ENCODE data around the gene C1QTNF9.
"Not testable (repeated sequence)": the region's sequence is repeated elsewhere in the genome, so short reads cannot be mapped to it uniquely, and the experiment has no call there.

The C1QTNF9 gene

DNA sequence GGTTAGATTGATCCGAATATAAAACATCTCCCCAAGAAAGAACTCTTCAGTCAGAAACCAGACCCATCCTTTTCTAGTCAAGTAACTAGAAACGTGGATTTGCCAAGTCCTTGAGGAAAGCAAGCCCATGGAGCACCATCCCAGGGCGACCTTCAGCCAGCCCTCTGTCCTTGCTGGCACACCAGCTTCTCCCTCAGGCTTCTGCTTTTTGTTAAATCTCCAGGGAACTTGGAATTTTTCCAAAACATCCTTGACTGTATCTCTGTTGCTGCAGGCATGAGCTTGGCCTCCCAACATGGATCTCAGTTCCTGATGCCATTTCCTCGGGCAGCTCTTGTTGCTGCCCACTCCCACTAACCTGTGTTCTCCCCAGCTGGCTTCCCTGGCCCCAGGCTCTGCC lies 27.1 kb upstream of the C1QTNF9 start:
- DNase-seq (ENCODE audit: low spot score): no peak

DNA sequence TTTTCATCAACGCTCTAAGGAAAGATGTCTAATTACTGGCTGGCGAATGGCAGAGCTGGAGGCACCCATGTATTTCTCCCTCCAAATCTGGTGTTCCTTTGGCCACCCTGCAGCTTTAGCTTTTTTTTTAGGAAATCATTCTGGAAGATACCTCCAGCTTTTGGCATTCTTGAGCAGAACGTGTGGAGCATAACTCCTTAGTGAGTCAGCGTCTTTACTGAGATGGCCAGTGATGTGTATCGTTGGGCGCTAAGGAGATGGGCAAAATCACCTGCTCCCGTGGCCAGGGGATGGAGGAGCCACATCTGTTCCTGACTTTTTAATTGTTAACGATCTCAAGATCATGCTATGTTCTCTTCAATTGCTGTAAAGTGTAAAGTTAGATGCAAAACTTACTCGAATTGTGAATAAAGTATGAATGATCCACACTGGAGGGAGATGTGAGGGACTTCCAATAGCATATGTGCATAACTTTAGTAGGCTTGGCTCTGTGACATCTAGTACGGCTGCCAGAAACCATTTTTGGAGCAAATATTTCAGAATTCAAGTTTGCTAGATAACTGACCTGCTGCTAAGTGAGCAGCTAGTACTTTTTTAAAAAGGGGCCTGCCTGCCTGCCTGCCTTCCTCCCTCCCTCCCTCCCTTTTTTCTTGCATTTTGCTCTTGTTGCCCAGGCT lies 24.4 kb upstream of the C1QTNF9 start:
- DNase-seq (ENCODE audit: low spot score): no peak

DNA sequence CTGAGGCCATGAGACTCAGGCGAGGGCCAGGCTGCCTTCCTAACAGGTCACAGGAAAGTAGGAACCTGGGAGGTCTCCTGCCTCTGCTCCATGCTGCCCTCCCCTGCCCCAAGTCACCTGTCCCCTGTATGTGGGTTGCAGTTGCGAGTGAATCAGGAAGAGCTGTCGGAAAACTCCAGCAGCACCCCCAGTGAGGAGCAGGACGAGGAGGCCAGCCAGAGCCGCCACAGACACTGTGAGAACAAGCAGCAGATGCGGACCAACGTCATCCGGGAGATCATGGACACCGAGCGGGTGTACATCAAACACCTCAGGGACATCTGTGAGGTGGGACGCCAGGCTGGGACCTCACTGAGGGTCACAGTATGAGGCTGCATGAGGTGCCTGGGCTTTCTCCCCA lies 22.8 kb upstream of the C1QTNF9 start:
- DNase-seq (ENCODE audit: low spot score): no peak

GRCh38 chr13:24287748-24288287 lies 21.6 kb upstream of the C1QTNF9 start:
- DNase-seq (ENCODE audit: low spot score): no peak

DNA sequence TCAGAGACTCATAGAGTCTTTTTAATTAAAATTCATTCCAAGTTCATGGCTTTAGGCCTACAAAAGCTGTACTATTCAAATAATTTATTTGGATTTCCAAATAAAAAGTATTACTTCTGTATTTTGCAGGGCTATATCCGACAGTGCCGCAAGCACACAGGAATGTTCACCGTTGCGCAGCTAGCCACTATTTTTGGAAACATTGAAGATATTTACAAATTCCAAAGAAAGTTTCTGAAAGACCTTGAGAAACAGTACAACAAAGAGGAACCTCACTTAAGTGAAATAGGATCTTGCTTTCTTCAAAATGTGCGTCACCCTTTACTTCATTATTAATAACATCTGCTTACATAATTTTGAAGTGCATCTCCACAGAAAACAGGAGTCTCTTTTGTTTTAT lies 20.5 kb upstream of the C1QTNF9 start:
- no peak for DNase-seq (ENCODE audit: low spot score)

- DNase-seq (ENCODE audit: low spot score): no peak
Measured at GRCh38 chr13:24290280-24290932, 19.0 kb upstream of the C1QTNF9 start.

- DNase-seq (ENCODE audit: low spot score): no peak
Measured at GRCh38 chr13:24292481-24292880, 16.9 kb upstream of the C1QTNF9 start.

GRCh38 chr13:24293746-24294145 lies 15.6 kb upstream of the C1QTNF9 start:
- DNase-seq (ENCODE audit: low spot score): no peak

GRCh38 chr13:24299488-24300114 lies 9.8 kb upstream of the C1QTNF9 start:
- DNase-seq (ENCODE audit: low spot score): no peak

DNA sequence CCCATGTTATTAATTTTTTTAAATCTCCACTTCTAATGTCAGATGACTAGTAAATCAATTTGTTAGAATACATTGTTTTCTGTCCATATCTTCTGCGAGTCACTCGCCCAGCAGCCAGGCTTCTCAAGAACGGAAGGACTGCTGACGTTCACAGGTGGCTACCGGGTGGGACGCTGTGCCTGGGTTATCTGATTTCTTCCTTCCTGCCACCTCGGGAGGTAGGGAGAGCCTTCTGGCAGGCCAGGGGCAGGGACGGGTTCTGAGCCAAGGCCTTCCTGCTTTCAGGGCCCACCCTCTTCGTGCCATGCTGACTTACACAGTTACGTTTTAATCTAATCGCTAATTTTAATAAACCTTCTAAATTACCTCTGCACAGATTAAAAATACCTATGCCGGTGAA lies 7.9 kb upstream of the C1QTNF9 start:
- no peak for DNase-seq (ENCODE audit: low spot score)

DNA sequence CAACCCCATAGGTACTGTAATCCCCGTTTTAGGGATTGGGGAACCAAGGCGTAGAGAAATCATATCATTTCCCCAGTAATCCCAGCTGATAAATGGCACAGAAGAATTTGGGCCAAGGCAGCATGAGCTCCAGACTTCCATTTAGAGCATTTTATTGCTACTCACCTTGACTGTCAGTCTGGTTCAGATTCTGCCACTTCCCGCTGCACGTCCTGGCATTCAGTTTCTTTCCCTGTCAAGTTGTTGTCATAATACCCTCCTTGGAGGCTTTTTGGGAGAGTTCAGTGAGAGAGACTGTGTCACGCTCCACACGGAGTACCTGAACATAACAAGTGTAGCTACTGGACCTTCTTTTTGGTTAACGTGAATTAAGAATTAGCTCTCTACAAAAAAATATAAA lies 7.5 kb upstream of the C1QTNF9 start:
- no peak for DNase-seq (ENCODE audit: low spot score)

DNA sequence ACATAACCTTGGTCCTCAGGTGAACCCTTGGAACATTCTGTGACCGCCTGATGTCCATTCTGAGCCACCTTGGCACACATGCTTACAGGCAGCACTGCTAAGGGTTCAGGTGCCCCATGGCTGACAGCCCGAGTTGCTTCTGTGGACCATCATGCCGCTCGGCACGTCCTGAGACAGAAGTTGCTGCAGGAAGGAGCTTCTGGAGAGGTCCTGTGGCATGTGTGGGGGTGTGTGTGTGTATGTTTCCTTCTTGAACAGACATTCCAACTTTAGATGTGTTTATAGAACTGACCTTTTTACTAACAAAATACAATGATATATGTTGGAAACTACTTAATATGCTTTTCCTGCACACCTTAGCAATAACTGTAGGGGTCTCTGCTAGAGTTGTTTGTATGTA lies 4.8 kb upstream of the C1QTNF9 start:
- no peak for DNase-seq (ENCODE audit: low spot score)

- DNase-seq (ENCODE audit: low spot score): no peak
Measured at GRCh38 chr13:24306632-24307031, 2.7 kb upstream of the C1QTNF9 start.

DNA sequence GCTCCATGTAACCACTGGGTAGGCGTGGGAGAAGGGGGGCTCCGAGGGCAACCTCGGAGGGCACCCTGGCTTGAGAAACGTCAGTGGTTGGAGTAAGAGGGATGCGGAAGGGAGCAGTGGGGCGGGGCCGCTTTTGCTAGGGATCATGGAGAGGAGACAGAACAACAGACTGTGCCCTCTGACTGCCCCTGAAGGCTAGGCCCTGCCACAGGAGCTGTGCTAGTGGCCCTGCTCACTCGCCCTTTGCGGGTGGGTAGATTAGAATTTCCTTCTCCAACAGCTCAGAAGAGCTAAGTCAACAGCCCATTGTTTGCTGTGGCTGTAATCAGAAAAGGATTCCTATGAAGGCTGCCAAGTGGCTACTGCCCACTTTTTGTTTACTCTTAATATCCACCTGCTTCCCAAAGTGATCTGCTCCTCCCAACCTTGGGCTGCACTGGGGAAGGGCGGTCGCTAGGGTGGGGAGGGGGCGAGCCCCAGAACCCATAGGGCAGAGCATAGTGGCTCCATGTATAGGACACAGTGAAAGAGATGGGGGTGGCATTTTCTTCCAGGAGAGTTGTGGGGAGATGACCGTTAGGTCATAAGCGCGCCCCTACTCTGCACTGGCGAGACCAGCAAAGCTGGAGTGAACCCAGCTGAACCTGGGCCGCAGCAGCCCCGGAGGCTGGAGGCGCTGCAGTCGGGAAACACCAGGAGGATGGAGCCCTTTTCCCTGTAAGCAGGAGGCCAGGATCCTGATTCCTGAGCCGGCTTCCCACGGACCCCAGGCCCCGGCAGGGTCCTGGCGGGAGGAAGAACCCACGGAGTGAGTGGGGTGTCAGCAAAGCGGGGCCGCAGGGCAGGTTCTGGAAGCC lies 1.9 kb upstream of the C1QTNF9 start:
- no peak for DNase-seq (ENCODE audit: low spot score)

GRCh38 chr13:24308068-24308445 lies 1.3 kb upstream of the C1QTNF9 start:
- no peak for DNase-seq (ENCODE audit: low spot score)

GRCh38 chr13:24308488-24309020 lies 826 bp upstream of the C1QTNF9 start:
- DNase-seq (ENCODE audit: low spot score): no peak

GRCh38 chr13:24313439-24313838 lies 4.1 kb downstream of the C1QTNF9 start:
- DNase-seq (ENCODE audit: low spot score): no peak

DNA sequence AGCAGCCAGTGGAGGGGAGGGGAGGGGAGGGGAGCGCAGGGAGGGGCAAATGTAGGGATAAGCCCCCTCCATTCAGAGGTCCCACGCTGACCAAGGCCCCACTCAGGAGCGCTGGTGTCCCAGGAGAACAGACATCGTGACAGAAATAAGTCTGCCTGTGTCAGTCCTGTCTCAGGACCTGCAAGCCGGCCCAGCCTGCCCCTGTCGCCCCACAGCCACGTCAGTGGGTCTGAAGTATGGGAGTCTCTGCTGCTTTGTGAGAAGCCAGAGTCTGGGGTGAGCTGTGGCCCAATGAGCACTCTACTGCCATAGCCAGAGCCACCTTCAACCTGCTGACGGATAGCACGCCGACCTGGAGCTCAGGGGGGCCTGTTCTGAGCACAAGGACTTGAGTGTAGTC lies 8.5 kb downstream of the C1QTNF9 start:
- not testable (repeated sequence) for DNase-seq (ENCODE audit: low spot score)

- not testable (repeated sequence) for DNase-seq (ENCODE audit: low spot score)
Measured at GRCh38 chr13:24318878-24319277, 9.5 kb downstream of the C1QTNF9 start.

DNA sequence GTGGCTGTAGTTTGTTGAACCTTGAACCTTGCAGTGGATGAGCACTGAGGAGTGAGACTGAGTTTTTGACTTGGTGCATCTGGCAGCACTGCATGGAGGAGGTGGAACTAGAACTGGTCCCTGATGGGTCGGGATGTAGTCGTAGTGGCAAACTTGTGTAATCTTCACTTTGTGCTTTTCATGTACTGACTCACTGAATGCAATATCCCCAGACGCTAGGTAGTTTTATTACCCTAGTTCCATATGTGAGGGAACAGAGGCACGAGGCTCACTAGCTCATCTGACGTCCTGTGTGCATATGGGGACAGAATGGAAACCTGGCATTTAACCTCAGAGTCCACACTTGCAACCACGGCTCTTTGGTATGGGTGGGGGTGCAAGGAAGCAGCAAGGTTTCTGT lies 10.3 kb downstream of the C1QTNF9 start:
- DNase-seq (ENCODE audit: low spot score): not testable (repeated sequence)

GRCh38 chr13:24321416-24321815 lies 12.0 kb downstream of the C1QTNF9 start:
- not testable (repeated sequence) for DNase-seq (ENCODE audit: low spot score)

DNA sequence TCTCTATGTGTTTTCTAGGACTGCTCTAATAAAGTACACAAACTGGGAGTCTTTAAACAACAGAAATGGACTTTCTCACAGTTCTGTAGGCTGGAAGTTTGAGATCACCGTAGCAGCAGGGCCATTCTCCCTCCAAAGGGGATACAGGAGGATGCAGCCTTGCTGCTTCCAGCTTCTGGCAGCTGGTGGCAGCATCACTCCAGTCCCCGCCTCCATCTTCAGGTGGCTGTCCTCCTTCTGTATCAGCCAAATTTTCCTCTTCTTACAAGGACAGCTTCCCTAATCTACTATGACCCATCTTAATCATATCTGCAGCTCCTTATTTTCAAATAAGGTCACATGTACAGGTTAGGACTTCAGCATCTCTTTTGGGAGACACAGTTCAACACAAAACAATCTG lies 13.1 kb downstream of the C1QTNF9 start:
- DNase-seq (ENCODE audit: low spot score): not testable (repeated sequence)

Measured in LoVo (cell line).